Activated CD8-positive, alpha-beta T cell treated with anti-CD3 and anti-CD28 coated beads for 36 hours (primary cell): ENCODE measurements around the gene SELENOI. TPM values are rescaled to one million over a fixed set of nuclear protein-coding genes. Genes with fewer than 3 reads are reported as not detected.

Experiments used
- ATAC-seq: fragments of 200-7000 bp; cut with Tn5 transposase; one replicate; pipeline ENCODE4 v1.10.0; 2021; ENCODE audit warnings: mild to moderate bottlenecking, moderate library complexity
- CTCF ChIA-PET: fragments of 350-600 bp; sonication (Branson Sonifier 250); formaldehyde crosslinking; loops from one replicate; lab custom pipeline; 2021; ENCODE audit warnings: antibody characterized with exemption; lab: Charles Lee
- POLR2A ChIA-PET: fragments of 350-600 bp; sonication (Branson Sonifier 250); formaldehyde crosslinking; loops from one replicate; lab custom pipeline; 2021; ENCODE audit warnings: antibody characterized with exemption; lab: Charles Lee
- DNase-seq: peaks from one replicate; pipeline ENCODE4 v3.0.0-alpha.2; 2020
- H3K27ac Mint-ChIP-seq: one replicate; pipeline ENCODE4 v1.8.0; 2021; ENCODE audit warnings: mild to moderate bottlenecking, mixed read lengths
- H3K27me3 Mint-ChIP-seq: one replicate; pipeline ENCODE4 v1.8.0; 2021; ENCODE audit warnings: mixed read lengths
- H3K36me3 Mint-ChIP-seq: one replicate; pipeline ENCODE4 v1.8.0; 2021; ENCODE audit warnings: low read depth, mixed read lengths
- H3K4me1 Mint-ChIP-seq: one replicate; pipeline ENCODE4 v1.8.0; 2021; ENCODE audit warnings: low read depth, mixed read lengths
- H3K4me3 Mint-ChIP-seq: one replicate; pipeline ENCODE4 v1.8.0; 2021; ENCODE audit warnings: mild to moderate bottlenecking, moderate library complexity, mixed read lengths
- H3K9me3 Mint-ChIP-seq: one replicate; pipeline ENCODE4 v1.8.0; 2021; ENCODE audit warnings: mixed read lengths
- CTCF ChIP-seq: fragments of 200-600 bp; IDR thresholded peaks from one replicate; pipeline ENCODE4 v1.8.0; 2022; ENCODE audit warnings: antibody characterized with exemption, mild to moderate bottlenecking
- intact Hi-C: fragments of 100-400 bp; cut with micrococcal nuclease; formaldehyde crosslinking; loops from one replicate; pipeline ENCODE4 v1.10.0; 2022
- total RNA-seq, 2 experiments: library from RNA; stranded (reverse); gene quantifications; one replicate each; pipeline ENCODE4 v1.2.3, GENCODE V29; 2021

SELENOI gene
- total RNA-seq, 2 experiments from 2014 or later: 38.9 to 39.1 TPM

DNA sequence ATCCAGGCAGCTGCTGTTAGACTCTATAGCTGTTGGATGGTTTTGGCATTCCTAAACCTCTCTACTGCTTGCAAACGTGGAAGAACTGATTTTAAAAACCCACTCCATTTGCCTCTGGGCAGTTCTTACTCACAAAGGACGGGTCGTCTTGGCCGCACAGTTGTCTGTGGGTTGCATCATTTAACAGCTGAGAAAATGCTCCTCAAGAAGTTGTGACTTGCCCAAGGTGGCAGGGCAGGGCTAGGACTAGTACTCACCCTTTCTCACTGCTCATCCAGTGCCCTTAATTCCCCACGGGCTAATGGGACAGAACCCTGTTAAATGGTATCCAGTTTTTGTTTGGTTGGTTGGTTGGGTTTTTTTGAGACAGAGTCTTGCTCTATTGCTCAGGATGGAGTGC is 54.8 kb downstream of the SELENOI start:
- ATAC-seq: no peak
- intact Hi-C loops: no loop called here
- ChIA-PET POLR2A (no interaction called here), CTCF (interaction anchor here (1.4 to 1.5 kb wide), 3 partner anchors 15 to 409 kb away, joined by 3 to 5 read pairs (median 3); no protein-coding TSS in a partner anchor)
- Mint-ChIP-seq H3K4me3 (no peak overlapping the region), H3K36me3 (peaks cover 4% of the 10 kb centered on the region), H3K27me3 (peaks cover 9% of the 10 kb centered on the region), H3K27ac (no peak overlapping the region), H3K9me3 (no peaks in the 10 kb centered on the region), H3K4me1 (peaks cover 20% of the 10 kb centered on the region)
- TF ChIP-seq CTCF: no peak
- DNase-seq: no peak

DNA sequence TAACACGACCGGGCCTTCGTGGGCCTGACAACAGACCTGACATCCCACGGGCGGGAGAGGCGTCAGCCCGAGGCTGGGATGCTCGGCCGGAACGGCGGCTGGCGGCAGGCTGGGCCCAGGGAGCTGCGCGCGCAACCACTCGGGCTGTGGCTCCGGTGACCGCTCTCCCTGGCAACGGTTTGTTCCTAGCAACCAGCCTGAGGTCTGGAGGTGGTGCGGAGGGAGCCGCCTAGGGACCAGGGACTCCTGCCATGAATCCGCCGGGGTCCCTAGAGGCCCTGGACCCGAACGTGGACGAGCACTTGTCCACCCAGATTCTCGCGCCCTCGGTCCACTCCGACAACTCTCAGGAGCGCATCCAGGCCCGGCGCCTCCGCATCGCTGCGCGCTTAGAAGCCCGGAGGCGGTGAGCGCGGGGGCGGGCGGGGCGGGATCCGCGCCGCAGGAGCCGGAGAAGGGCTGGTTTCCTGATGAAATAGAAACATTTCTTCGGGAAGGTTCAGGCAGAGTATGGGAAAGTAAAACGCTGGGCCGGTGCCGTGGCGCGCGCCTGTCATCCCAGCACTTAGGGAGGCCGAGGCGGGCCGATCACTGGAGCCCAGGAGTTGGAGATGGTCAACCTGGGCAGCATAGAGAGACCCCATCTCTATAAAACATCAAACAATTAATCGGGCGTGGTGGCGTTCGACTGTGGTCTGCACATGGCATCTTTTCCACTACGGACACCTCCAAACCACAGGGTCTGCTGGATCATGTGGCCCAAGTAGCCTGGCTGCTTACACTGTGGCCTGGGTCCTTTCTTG is 56.0 kb downstream of the SELENOI start, which contains the start of gene DRC1:
Gene DRC1 (plus strand): TSS at position 182 of the 803 bp plus-strand sequence. CDS start 70 bp downstream, at position 252.
- no peak for TF ChIP-seq CTCF
- Mint-ChIP-seq H3K4me3 (no peak within 1 kb of the TSS), H3K36me3 (no peaks in the 10 kb centered on the region), H3K4me1 (peaks cover 8% of the 10 kb centered on the region), H3K9me3 (no peaks in the 10 kb centered on the region), H3K27me3 (peaks cover 10% of the 10 kb centered on the region), H3K27ac (no peak within 1 kb of the TSS)
- intact Hi-C loops: no loop called here
- ATAC-seq (peak; percentile 35), DNase-seq (peak; percentile 38)
- CTCF ChIA-PET: no interaction called here
- POLR2A ChIA-PET: no interaction called here

- no peak for ATAC-seq
- no peak for TF ChIP-seq CTCF
- POLR2A ChIA-PET: interaction anchor here (1.0 kb wide), 1 partner anchor 11 kb away, joined by 5 read pairs; no protein-coding TSS in a partner anchor
- Mint-ChIP-seq H3K4me1 (peaks cover 8% of the 10 kb centered on the region), H3K4me3 (no peak overlapping the region), H3K27me3 (peaks cover 13% of the 10 kb centered on the region), H3K27ac (no peak overlapping the region), H3K36me3 (no peaks in the 10 kb centered on the region), H3K9me3 (no peaks in the 10 kb centered on the region)
- intact Hi-C loops: no loop called here
- DNase-seq: no peak
- CTCF ChIA-PET: no interaction called here
These were observed 61.6 kb downstream of the SELENOI start for GRCh38 chr2:26407526-26407925.

DNA sequence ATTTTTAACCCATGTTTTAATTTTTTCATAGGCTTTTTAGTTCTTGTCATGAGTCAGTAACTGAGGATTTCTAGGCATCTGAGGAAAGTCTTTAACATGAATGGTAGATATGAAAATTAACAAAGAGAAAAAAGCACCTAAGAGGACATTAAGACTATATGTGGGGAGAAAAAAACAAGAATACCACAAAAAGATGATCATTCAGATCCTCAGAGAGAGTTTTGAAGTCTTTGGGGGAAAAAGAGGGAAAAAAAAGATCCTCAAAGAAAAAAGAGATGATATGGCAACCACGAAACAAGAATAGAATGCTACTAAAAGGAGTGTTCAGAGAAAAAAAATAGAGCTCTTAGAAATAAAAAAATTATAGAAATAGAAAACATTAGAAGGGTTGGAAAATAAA is 63.8 kb downstream of the SELENOI start:
- peaks cover 8% of the 10 kb centered on the region for H3K4me1 Mint-ChIP-seq
- intact Hi-C loops: no loop called here
- no peak for DNase-seq
- H3K27ac Mint-ChIP-seq: no peak overlapping the region
- no peaks in the 10 kb centered on the region for H3K36me3 Mint-ChIP-seq
- no peak for TF ChIP-seq CTCF
- POLR2A ChIA-PET: interaction anchor here (0.9 kb wide), 1 partner anchor 14 kb away, joined by 4 read pairs; no protein-coding TSS in a partner anchor
- H3K9me3 Mint-ChIP-seq: no peaks in the 10 kb centered on the region
- peaks cover 13% of the 10 kb centered on the region for H3K27me3 Mint-ChIP-seq
- no peak for ATAC-seq
- no peak overlapping the region for H3K4me3 Mint-ChIP-seq
- CTCF ChIA-PET: no interaction called here

- no peaks in the 10 kb centered on the region for H3K36me3 Mint-ChIP-seq
- H3K27me3 Mint-ChIP-seq: peaks cover 11% of the 10 kb centered on the region
- H3K9me3 Mint-ChIP-seq: no peaks in the 10 kb centered on the region
- H3K4me1 Mint-ChIP-seq: peaks cover 8% of the 10 kb centered on the region
- ChIA-PET CTCF (no interaction called here), POLR2A (no interaction called here)
- H3K4me3 Mint-ChIP-seq: no peak overlapping the region
- ATAC-seq (no peak), DNase-seq (no peak)
- no peak overlapping the region for H3K27ac Mint-ChIP-seq
- intact Hi-C loops: no loop called here
- no peak for TF ChIP-seq CTCF
These were observed 64.9 kb downstream of the SELENOI start for GRCh38 chr2:26410764-26411243.
